SHP77 (cell line): Measurements from ENCODE around the gene USE1.
A peak's percentile ranks its signal among the peaks of the same experiment; 100 is the strongest.
"Not testable (repeated sequence)": the region's sequence is repeated elsewhere in the genome, so short reads cannot be mapped to it uniquely, and the experiment has no call there.

Experiments used
- DNase-seq, 2 experiments: peaks; one replicate each; lab custom pipeline; 2025; lab: John Stamatoyannopoulos, UW

USE1 gene

GRCh38 chr19:17215127-17215971 lies at the start of gene USE1:
TSS of gene USE1 (plus strand) at chr19:17215357. CDS start at chr19:17215406, 49 bp downstream.
- peak; percentile 80 to 92 for DNase-seq

GRCh38 chr19:17165715-17166114 lies 49.4 kb upstream of the USE1 start:
- no peak for DNase-seq

- DNase-seq: no peak
Measured at GRCh38 chr19:17170538-17171297, 44.4 kb upstream of the USE1 start.

DNA sequence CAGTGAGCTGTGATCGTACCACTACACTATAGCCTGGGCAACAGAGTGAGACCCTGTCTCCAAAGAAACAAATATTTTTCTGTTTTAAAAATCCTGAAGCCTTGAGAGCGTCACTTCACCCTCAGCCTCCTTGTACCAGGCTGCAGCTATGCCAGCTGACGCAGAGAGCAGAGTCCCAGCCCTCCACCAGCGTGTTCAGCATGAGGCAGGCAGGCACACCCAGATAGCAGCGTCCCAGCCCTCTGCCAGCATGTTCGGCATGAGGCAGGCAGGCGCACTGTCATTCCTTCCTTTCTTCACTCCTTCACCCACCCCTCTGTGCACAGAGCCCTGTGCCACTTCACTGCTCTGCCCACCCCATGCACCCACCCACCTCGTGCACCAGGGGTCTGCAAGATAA lies 43.3 kb upstream of the USE1 start:
- DNase-seq: no peak

GRCh38 chr19:17172624-17173345 lies 42.4 kb upstream of the USE1 start:
- no peak for DNase-seq

DNA sequence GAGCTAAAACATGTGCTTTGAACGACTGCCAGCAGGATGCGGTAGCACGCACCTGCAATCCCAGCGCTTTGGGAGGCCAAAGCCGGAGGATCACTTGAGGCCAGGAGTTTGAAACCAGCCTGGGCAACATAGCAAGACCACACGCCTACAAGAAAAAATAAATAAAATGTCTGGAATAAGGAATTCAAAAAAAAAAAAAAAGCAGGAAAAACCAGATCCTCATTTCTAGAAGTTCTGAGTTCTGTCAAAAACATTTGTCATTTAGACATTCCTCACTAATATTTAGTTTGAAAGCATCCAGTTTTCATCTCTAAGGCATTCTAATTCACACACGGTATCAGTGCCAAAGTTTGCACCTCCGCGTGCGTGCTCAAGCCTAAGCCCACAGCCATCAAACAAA lies 36.9 kb upstream of the USE1 start:
- DNase-seq: no peak

- DNase-seq: no peak
Measured at GRCh38 chr19:17180997-17181702, 34.0 kb upstream of the USE1 start.

DNA sequence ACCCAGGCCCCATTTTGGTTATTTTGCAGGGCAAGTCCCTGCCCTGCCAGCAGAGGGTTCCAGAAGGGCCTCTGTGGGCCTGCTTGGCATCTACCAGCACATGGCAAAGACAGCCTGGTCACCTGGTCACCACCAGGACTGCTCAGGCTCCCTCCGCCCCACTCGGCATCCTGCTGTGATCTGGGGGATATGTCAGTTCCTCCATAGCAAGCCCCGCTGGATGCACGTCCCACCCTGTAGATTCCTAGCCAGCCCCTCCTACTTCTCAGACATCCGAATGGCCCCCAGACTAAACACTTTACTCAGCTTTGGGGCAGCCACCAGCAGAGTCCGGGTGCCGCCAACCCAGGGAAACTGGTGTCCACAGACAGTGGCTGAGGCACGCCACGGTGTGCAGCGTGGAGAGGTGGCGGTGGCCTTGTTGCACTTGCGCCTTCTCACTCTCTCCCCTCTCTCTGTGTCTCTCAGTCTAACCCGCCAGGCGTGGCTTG lies 31.8 kb upstream of the USE1 start:
- no peak for DNase-seq

DNA sequence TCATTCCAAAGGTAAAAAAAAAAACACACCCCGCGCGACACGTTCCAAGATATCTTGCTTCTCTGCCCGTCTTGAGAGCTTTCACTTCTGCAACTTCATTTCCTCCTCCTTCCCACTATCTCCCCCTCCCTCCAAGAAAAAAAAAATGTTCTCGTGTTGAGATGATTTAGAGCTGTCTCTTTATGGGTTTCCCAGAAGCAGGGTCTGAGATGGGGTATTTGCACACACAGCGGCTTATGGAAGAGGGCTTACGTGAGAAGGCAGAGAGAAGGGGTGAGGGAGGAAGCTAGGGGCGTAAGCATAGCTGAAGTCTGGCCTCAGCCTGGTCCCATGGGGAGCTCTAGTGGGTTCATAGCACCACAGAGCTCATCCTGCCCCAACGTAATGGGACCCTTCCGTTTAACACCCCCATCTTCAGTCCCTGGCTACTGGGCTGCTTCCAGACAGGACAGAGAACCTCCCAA lies 31.3 kb upstream of the USE1 start:
- DNase-seq: no peak

DNA sequence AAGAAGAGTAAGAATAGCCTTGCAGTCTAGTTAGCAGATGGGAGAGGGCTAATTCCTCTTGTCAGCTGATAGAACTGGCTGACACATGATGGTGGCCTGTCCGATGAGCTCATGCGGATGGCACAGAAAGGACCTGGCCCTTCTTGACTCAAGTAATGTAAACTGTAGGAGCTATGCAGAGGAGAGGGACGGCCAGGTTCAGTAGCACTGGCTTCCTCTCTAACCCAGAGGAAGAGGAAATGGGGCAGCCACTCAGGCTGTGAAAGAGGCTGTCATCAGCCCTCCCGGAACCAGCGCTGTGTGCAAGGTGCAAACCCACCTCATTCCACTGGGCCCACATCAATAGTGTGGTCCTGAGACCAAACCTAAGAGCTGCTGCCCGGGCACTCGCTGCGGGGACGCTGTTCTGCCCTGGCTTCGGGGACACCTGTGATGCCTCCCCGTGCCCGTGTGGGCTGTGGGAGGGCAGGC lies 30.8 kb upstream of the USE1 start:
- DNase-seq: no peak

DNA sequence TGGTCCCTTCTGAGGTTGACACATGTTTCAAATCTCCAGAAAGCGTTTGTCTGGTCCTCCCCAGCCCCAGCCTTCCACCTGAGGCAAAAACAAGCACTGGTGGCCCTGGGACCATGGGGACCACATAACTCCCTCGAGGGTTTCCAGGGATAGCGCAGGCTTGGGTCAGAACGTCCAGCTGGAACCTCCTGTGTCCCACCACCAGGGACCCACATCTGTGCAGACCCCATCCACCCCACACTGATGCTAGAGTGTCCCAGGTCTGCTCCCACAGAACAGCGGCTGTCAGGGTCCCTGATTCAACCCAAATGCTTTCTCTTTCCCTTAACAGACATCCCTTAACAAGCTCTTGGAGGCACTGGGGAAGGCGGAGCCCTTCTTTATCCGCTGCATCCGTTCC lies 29.6 kb upstream of the USE1 start:
- no peak for DNase-seq

DNA sequence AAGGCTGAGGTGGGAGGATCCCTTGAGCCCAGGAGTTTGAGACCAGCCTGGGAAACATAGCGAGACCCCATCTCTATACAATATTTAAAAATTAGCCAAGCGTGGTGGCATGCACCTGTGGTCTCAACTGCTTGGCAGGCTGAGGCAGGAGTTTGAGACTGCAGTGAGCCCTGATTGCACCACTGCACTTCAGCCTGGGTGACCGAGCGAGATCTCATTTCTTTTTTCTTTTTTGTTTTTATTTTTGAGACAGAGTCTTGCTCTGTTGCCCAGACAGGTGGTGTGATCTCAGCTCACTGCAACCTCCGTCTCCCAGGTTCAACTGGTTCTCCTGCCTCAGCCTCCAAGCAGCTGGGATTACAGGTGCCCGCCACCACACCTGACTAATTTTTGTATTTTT lies 23.4 kb upstream of the USE1 start:
- not testable (repeated sequence) for DNase-seq

- no peak for DNase-seq
Measured at GRCh38 chr19:17192751-17193150, 22.4 kb upstream of the USE1 start.

- DNase-seq: no peak
Measured at GRCh38 chr19:17194608-17195007, 20.5 kb upstream of the USE1 start.

- DNase-seq: no peak
Measured at GRCh38 chr19:17195106-17195505, 20.1 kb upstream of the USE1 start.

- no peak for DNase-seq
Measured at GRCh38 chr19:17196610-17197009, 18.5 kb upstream of the USE1 start.

DNA sequence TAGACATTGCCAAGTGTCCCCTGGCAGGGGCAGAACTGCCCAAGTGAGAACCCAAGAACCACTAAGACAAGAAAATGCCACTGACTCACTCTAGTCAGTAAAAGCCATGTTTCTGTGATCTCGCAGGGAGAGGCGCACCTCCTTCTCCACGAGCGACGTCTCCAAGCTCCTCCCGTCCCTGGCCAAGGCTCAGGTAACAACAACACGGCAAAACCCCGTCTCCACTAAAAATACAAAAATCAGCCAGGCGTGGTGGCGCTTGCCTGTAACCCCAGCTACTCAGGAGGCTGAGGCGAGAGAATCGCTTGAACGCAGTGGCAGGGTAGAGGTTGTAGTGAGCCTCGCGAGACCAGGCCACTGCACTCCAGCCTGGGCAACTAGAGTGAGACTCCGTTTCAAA lies 17.5 kb upstream of the USE1 start:
- DNase-seq: no peak

DNA sequence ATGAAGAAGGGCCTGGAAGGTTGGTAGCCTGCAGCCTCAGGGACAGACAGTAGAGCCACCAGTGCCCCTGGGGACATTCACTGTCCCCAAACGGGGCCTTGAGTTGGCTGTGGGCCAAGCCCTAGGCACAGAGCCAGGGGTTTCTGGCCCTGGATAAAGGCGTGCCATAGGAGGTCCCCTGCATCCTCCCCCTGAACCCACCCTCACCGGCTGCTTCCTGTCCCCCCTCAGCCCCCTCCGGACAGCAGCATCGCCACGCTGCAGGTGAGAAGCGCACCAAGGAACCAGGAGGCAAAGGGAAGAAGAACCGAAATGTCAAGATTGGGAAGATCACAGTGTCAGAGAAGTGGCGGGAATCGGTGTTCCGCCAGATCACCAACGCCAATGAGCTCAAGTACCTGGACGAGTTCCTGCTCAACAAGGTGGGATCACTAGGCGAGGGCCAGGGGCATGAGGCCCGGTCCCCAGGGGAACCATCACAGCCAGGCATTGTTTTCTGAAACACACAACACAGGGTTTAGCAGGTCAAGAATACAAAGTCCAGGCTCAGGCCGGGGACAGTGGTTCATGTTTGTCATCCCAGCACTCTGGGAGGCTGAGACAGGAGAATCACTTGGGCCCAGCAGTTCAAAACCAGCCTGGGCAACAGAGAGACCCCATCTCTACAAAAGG lies 14.6 kb upstream of the USE1 start:
- no peak for DNase-seq

DNA sequence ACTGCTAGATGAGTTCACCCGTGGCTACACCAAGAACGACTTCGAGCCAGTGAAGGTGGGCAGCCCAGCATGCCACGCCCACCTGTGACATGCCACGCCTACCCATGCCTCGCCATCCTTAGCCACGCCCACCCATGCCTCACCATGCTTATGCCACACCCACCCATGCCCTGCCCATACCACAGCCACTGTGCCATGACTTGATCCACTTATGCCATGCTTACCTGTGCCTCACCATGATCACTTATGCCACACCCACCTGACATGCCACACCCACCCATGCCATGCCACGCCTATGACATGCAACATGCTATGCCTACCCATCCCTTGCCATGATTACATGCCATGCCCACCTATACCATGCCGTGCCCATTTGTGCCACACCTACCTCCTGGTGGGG lies 12.9 kb upstream of the USE1 start:
- no peak for DNase-seq

- DNase-seq: no peak
Measured at GRCh38 chr19:17202713-17203112, 12.4 kb upstream of the USE1 start.
